NT2/D1 (cell line): Measurements from ENCODE around the gene GPR3.

Experiments
- SUZ12 ChIP-seq: IDR thresholded peaks from 2 replicates; pipeline ENCODE4 v1.6.1; 2011; ENCODE audit not compliant: insufficient read length, insufficient read depth; ENCODE audit errors: extremely low read depth
- YY1 ChIP-seq: IDR thresholded peaks from 2 replicates; pipeline ENCODE4 v1.6.1; 2011; ENCODE audit not compliant: insufficient read length, insufficient read depth
- ZNF274 ChIP-seq: IDR thresholded peaks from 2 replicates; pipeline ENCODE4 v1.6.1; 2011; ENCODE audit warnings: mild to moderate bottlenecking, low read depth, low read length

DNA sequence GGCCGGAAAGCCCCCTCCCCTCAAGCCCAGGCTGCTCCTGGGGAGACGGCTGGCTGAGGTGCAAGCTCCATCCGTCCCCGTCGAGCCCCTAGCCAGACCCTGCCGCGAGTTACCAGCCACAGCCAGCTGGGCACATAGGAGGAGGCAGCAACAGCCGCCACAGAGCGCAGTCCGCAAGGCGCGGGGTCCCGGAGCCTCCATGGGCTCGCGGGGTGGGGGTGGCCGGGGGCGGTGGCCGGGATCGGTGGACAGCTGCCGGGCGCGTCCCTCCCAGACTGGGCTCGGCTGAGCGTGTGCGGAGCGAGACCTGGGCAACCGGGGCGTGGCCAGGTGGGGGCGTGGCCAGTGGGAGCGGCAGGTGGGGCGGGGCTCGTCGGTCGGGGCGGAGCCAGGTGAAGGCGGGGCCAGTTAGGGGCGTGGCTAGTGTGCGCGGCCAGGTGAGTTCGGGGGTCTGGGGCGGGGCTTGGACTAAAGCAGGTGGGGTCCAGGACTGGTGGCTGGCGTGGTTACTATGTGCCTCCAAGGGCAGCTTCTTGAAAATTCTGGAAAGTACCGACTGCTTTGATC lies 9.3 kb upstream of the GPR3 start, which contains the start of gene CD164L2:
- no peak for TF ChIP-seq SUZ12
- no peak for TF ChIP-seq ZNF274
- TF ChIP-seq YY1 = no peak
